Breast epithelium (tissue), 3 donors: Measurements from ENCODE around the gene TRMT61A.

Source experiments
- CTCF ChIP-seq, 3 donors: fragments of 450-650 bp; IDR thresholded peaks; one replicate each; pipeline ENCODE4 v1.5.1; 2016 to 2017; ENCODE audit warnings: antibody characterized with exemption in 3 of 3, mild to moderate bottlenecking in 3 of 3, moderate library complexity in 3 of 3
- POLR2AphosphoS5 ChIP-seq, 3 donors: sonication (generic); formaldehyde crosslinking; IDR thresholded peaks; one replicate each; pipeline ENCODE4 v1.6.1; 2017; ENCODE audit warnings: antibody characterized with exemption in 3 of 3

GRCh38 chr14:103581206-103581605, 52.2 kb downstream of the TRMT61A start:
- no peak for TF ChIP-seq CTCF (IDR thresholded peaks at IDR 0.05)
- TF ChIP-seq POLR2AphosphoS5 (IDR thresholded peaks at IDR 0.05): no peak
